ENCODE results near the gene MTG1.
A peak's percentile ranks its signal among the peaks of the same experiment; 100 is the strongest.
"Not testable (repeated sequence)": the region's sequence is repeated elsewhere in the genome, so short reads cannot be mapped to it uniquely, and the experiment has no call there.

The MTG1 gene

GRCh38 chr10:133379152-133379800 lies 14.7 kb upstream of the MTG1 start, which contains the start of gene PAOX:
PAOX (plus strand) TSS chr10:133379262; CDS start chr10:133379317, 55 bp downstream.
- TF ChIP-seq, protein P1, sequence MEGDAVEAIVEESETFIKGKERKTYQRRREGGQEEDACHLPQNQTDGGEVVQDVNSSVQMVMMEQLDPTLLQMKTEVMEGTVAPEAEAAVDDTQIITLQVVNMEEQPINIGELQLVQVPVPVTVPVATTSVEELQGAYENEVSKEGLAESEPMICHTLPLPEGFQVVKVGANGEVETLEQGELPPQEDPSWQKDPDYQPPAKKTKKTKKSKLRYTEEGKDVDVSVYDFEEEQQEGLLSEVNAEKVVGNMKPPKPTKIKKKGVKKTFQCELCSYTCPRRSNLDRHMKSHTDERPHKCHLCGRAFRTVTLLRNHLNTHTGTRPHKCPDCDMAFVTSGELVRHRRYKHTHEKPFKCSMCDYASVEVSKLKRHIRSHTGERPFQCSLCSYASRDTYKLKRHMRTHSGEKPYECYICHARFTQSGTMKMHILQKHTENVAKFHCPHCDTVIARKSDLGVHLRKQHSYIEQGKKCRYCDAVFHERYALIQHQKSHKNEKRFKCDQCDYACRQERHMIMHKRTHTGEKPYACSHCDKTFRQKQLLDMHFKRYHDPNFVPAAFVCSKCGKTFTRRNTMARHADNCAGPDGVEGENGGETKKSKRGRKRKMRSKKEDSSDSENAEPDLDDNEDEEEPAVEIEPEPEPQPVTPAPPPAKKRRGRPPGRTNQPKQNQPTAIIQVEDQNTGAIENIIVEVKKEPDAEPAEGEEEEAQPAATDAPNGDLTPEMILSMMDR (IDR thresholded peaks at IDR 0.05; ENCODE audit: insufficient read depth, low read depth, low read length, missing control alignments), result no peak
- peak within 1 kb of the TSS; percentile 76 for H3K4me3 ChIP-seq (ENCODE audit: low read depth, low read length)
- DNase-seq (ENCODE audit: low read depth), result peak; percentile 81

GRCh38 chr10:133379801-133380666 lies 13.9 kb upstream of the MTG1 start:
- TF ChIP-seq, protein P1 (IDR thresholded peaks at IDR 0.05; ENCODE audit: insufficient read depth, low read depth, low read length, missing control alignments), result no peak
- no peak for DNase-seq (ENCODE audit: low read depth)
- H3K4me3 ChIP-seq (ENCODE audit: low read depth, low read length), result peak overlapping the region; percentile 65

- H3K4me3 ChIP-seq (ENCODE audit: low read depth, low read length), result no peak overlapping the region
- TF ChIP-seq, protein P1 (IDR thresholded peaks at IDR 0.05; ENCODE audit: insufficient read depth, low read depth, low read length, missing control alignments), result no peak
- DNase-seq (ENCODE audit: low read depth), result no peak
Measured at GRCh38 chr10:133381036-133381435, 12.9 kb upstream of the MTG1 start.

- TF ChIP-seq, protein P1 (IDR thresholded peaks at IDR 0.05; ENCODE audit: insufficient read depth, low read depth, low read length, missing control alignments), result no peak
- no peak overlapping the region for H3K4me3 ChIP-seq (ENCODE audit: low read depth, low read length)
- no peak for DNase-seq (ENCODE audit: low read depth)
Measured at GRCh38 chr10:133383551-133383950, 10.4 kb upstream of the MTG1 start.

DNA sequence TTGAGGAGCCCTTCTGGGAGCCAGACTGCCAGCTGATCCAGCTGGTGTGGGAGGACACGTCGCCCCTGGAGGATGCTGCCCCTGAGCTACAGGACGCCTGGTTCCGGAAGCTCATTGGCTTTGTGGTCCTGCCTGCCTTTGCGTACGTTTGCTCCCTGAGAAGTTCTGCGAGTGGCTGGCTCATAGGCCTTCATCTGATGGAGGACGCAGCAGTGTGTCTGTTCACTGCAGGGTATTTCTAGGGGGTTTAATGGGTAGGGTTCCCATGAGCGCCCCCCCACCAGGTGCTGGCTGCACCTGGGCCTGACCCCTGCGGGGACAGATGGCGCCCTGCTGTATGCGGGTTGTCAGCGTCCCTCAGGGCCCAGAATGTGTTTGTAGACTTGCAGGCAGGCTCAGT lies 9.9 kb upstream of the MTG1 start:
- no peak overlapping the region for H3K4me3 ChIP-seq (ENCODE audit: low read depth, low read length)
- TF ChIP-seq, protein P1 (IDR thresholded peaks at IDR 0.05; ENCODE audit: insufficient read depth, low read depth, low read length, missing control alignments), result no peak
- DNase-seq (ENCODE audit: low read depth), result no peak

DNA sequence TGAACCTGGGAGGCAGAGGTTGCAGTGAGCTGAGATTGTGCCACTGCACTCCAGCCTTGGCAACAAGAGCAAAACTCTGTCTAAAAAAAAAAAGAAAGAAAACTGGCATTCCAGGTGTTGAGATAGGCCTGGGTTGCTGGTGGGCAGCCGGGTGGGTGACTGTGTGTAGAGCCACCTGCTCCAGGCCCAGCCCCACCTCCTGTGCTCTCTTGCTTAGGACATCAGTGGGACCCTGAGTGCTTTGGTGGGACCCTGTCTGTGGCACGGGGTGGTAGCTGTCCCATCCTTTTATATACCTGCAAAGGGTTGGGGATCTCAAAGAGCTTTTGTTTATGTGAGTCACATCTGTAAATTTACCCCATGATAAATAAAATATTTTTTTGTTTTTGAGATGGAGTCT lies 8.7 kb upstream of the MTG1 start:
- no peak overlapping the region for H3K4me3 ChIP-seq (ENCODE audit: low read depth, low read length)
- TF ChIP-seq, protein P1 (IDR thresholded peaks at IDR 0.05; ENCODE audit: insufficient read depth, low read depth, low read length, missing control alignments), result no peak
- DNase-seq (ENCODE audit: low read depth), result no peak

GRCh38 chr10:133386951-133387350 lies 7.0 kb upstream of the MTG1 start:
- not testable (repeated sequence) for H3K4me3 ChIP-seq (ENCODE audit: low read depth, low read length); DNase-seq (ENCODE audit: low read depth)
